K562 (cell line): Measurements from ENCODE around the gene CAPN13. TPM values are rescaled to one million over a fixed set of nuclear protein-coding genes. Genes with fewer than 3 reads are reported as not detected.

Experiments
- ATAC-seq: fragments of 200-7000 bp; cut with Tn5 transposase; 3 replicates; pipeline ENCODE4 v1.9.1; 2020; ENCODE audit warnings: moderate library complexity
- BruUV-seq: library from RNA; stranded (reverse); fragments of 400-500 nt; replicated peaks from 2 replicates; lab custom pipeline; 2021; lab: Mats Ljungman, UMichigan
- CTCF ChIA-PET: fragments of 300-600 bp; formaldehyde crosslinking; extraction: SDS; loops from one replicate; lab custom pipeline; 2021; ENCODE audit warnings: low intra/inter-chr PET ratio; lab: Yijun Ruan, JAX
- POLR2A ChIA-PET: fragments of 300-600, 350-650 bp; sonication (Branson Sonifier 250); formaldehyde crosslinking; extraction: SDS; loops from one replicate; lab custom pipeline; 2021; ENCODE audit warnings: antibody characterized with exemption, inconsistent platforms; lab: Yijun Ruan, JAX
- DNase-seq, 4 experiments: peaks; one replicate each; pipeline versions ENCODE4 v3.0.0 to v3.0.0-alpha.2; 2011 to 2018; ENCODE audit warnings: low spot score in 3 of 4, mixed read lengths in 3 of 4; ENCODE audit errors: extremely low read depth in 1 of 4
- FAIRE-seq: peaks from 2 replicates; lab custom pipeline; 2011; peaks lifted over from hg19 to GRCh38; lab: Jason Lieb, UNC
- H2AFZ ChIP-seq: 2 replicates; pipeline ENCODE4 v1.6.0; 2011; ENCODE audit warnings: low read depth, low read length, control low read depth, inconsistent platforms
- H3K27ac ChIP-seq: fragments of 200-600 bp; 3 replicates; pipeline ENCODE4 v1.8.0; 2011; ENCODE audit warnings: low read depth, mild to moderate bottlenecking, control low read depth, inconsistent platforms, low read length, moderate library complexity, mixed read lengths; ENCODE audit errors: extremely low read depth
- H3K27me3 ChIP-seq, 2 experiments: fragments of 300-600 bp in 1 of 2; 2 replicates in 1 of 2; 3 replicates in 1 of 2; pipeline versions ENCODE4 v1.6.0 to v1.8.0; 2011; ENCODE audit warnings: inconsistent platforms in 2 of 2, low read length in 2 of 2, mild to moderate bottlenecking in 1 of 2, mixed read lengths in 1 of 2, moderate library complexity in 1 of 2; ENCODE audit not compliant: control insufficient read depth in 2 of 2, insufficient read depth in 2 of 2
- H3K36me3 ChIP-seq: fragments of 300-600 bp; 3 replicates; pipeline ENCODE4 v1.8.0; 2011; ENCODE audit warnings: mild to moderate bottlenecking, low read length, inconsistent platforms; ENCODE audit not compliant: control insufficient read depth, insufficient read depth
- H3K4me1 ChIP-seq, 2 experiments: fragments of 200-600 bp in 1 of 2; replicated peaks in 1 of 2; 2 replicates in 1 of 2; 3 replicates in 1 of 2; pipeline versions ENCODE4 v1.5.1 to v1.8.0; 2011; ENCODE audit warnings: inconsistent platforms in 2 of 2, low read length in 2 of 2, mild to moderate bottlenecking in 1 of 2, mixed read lengths in 1 of 2, moderate library complexity in 1 of 2; ENCODE audit not compliant: control insufficient read depth in 2 of 2, insufficient read depth in 2 of 2
- H3K4me2 ChIP-seq: 2 replicates; pipeline ENCODE4 v1.6.1; 2011; ENCODE audit warnings: low read length, control low read depth, inconsistent platforms, mixed read lengths; ENCODE audit not compliant: insufficient read depth
- H3K4me3 ChIP-seq: fragments of 200-600 bp; sonication (generic), shearing (Covaris generic); 2 replicates; pipeline ENCODE4 v1.5.1; 2016; ENCODE audit warnings: control low read depth, inconsistent platforms
- H3K79me2 ChIP-seq: fragments of 200-600 bp; 3 replicates; pipeline ENCODE4 v1.8.0; 2011; ENCODE audit warnings: low read length, inconsistent platforms; ENCODE audit not compliant: control insufficient read depth, insufficient read depth
- H3K9ac ChIP-seq, 2 experiments: 2 replicates each; pipeline versions ENCODE4 v1.6.0 to v1.6.1; 2011; ENCODE audit warnings: low read depth in 2 of 2, low read length in 2 of 2, control low read depth in 1 of 2, inconsistent platforms in 1 of 2, mild to moderate bottlenecking in 1 of 2, mixed read lengths in 1 of 2; ENCODE audit not compliant: insufficient read depth in 1 of 2
- H3K9me1 ChIP-seq: one replicate; pipeline ENCODE4 v1.6.0; 2011; ENCODE audit warnings: inconsistent platforms, mild to moderate bottlenecking, low read length, moderate library complexity; ENCODE audit not compliant: control insufficient read depth, insufficient read depth
- H3K9me3 ChIP-seq: replicated peaks from 2 replicates; pipeline ENCODE4 v1.5.1; 2011; ENCODE audit warnings: low read depth, low read length, inconsistent platforms; ENCODE audit not compliant: control insufficient read depth, insufficient read depth
- H4K20me1 ChIP-seq: replicated peaks from 2 replicates; pipeline ENCODE4 v1.6.1; 2011; ENCODE audit warnings: low read length, inconsistent platforms, mixed read lengths; ENCODE audit not compliant: control insufficient read depth, insufficient read depth
- CEBPB ChIP-seq: fragments of 450-650 bp; IDR thresholded peaks from 2 replicates; pipeline ENCODE4 v1.6.1; 2016; ENCODE audit warnings: missing genetic modification characterization, missing compliant biosample characterization
- HIVEP1 ChIP-seq: fragments of 250-450 bp; sonication (Bioruptor Pico); IDR thresholded peaks from 2 replicates; pipeline ENCODE4 v1.4.0; 2020; ENCODE audit warnings: mild to moderate bottlenecking
- HNRNPK ChIP-seq: fragments of 200-400 bp; formaldehyde crosslinking; IDR thresholded peaks from one replicate; pipeline ENCODE4 v1.6.1; 2018; ENCODE audit warnings: mild to moderate bottlenecking, low read depth, low read length; ENCODE audit not compliant: poor library complexity, severe bottlenecking
- LARP7 ChIP-seq: fragments of 450-650 bp; IDR thresholded peaks from 2 replicates; pipeline ENCODE4 v1.6.1; 2016
- NFYB ChIP-seq: IDR thresholded peaks from 2 replicates; pipeline ENCODE4 v1.6.1; 2011; ENCODE audit warnings: mild to moderate bottlenecking, moderate library complexity; ENCODE audit not compliant: insufficient read length; ENCODE audit errors: extremely low read depth
- NR2C1 ChIP-seq, 2 experiments: fragments of 450-650 bp; IDR thresholded peaks; 2 replicates each; pipeline ENCODE4 v1.6.1; 2017; ENCODE audit warnings: mild to moderate bottlenecking in 2 of 2, antibody characterized with exemption in 1 of 2, inconsistent platforms in 1 of 2, missing compliant biosample characterization in 1 of 2, missing genetic modification characterization in 1 of 2
- TSHZ1 ChIP-seq: fragments of 250-450 bp; sonication (Bioruptor Pico); IDR thresholded peaks from 2 replicates; pipeline ENCODE4 v1.4.0; 2020; ENCODE audit warnings: mild to moderate bottlenecking, moderate library complexity
- U2AF1 ChIP-seq: fragments of 200-400 bp; formaldehyde crosslinking; optimal IDR thresholded peaks from 2 replicates; pipeline ENCODE3; 2017; ENCODE audit warnings: mild to moderate bottlenecking, low read depth, low read length, moderate library complexity
- XRCC4 ChIP-seq: IDR thresholded peaks from one replicate; pipeline ENCODE4 v1.6.1; 2011; ENCODE audit not compliant: insufficient read depth, insufficient read length; ENCODE audit errors: extremely low read depth
- ZNF197 ChIP-seq: fragments of 200-800 bp; sonication (Bioruptor generic); IDR thresholded peaks from 2 replicates; pipeline ENCODE4 v1.6.1; 2016; ENCODE audit warnings: low read depth, missing genetic modification characterization, missing compliant biosample characterization
- ZNF436 ChIP-seq: fragments of 250-450, 450-650 bp; sonication (Bioruptor Pico); formaldehyde crosslinking; IDR thresholded peaks from 2 replicates; pipeline ENCODE4 v1.7.0; 2020; ENCODE audit warnings: mild to moderate bottlenecking
- ZNF764 ChIP-seq: fragments of 250-450 bp; sonication (Bioruptor Pico); IDR thresholded peaks from 2 replicates; pipeline ENCODE4 v1.4.0; 2020; ENCODE audit warnings: low read depth, mild to moderate bottlenecking, moderate library complexity
- WGBS: fragments of 100-300 bp; shearing (Covaris generic); methylation state at CpG from one replicate; pipeline ENCODE4 v1.1.6; 2016; ENCODE audit warnings: low coverage, mixed read lengths; ENCODE audit not compliant: insufficient coverage; ENCODE audit errors: missing lambda C conversion rate; 5-methylcytosine and 5-hydroxymethylcytosine counted together
- in situ Hi-C: fragments of 300-500 bp; cut with MboI; formaldehyde crosslinking; loops from 4 replicates; pipeline ENCODE4 v1.15.0; 2018; ENCODE audit warnings: inconsistent platforms, mixed read lengths
- intact Hi-C: fragments of 100-400 bp; cut with micrococcal nuclease; formaldehyde crosslinking; loops from 2 replicates; pipeline ENCODE4 v1.14.2; 2022
- polyA plus RNA-seq, 8 experiments: library from polyadenylated mRNA; depleted of rRNA in 4 of 8; stranded (reverse) in 5 of 8; unstranded in 3 of 8; fragments of >200 nt; fragmentation: Nextera tagmentation in 2 of 8; fragmentation: Illumina TruSeq in 1 of 8; extraction: Ambion mirVana in 2 of 8; extraction: Trizol in 1 of 8; gene quantifications; 2 replicates each; pipeline versions ENCODE4 v1.2.1 to v1.2.3, GENCODE V29; 2011 to 2014; ENCODE audit warnings: inconsistent platforms in 1 of 8, missing spikeins in 1 of 8
- total RNA-seq, 7 experiments: library from RNA; depleted of rRNA in 6 of 7; stranded (reverse); fragments of >200 nt in 6 of 7; fragmentation: Illumina TruSeq in 2 of 7; extraction: Trizol in 2 of 7; gene quantifications; 2 replicates each; pipeline versions ENCODE4 v1.2.1 to v1.2.3, GENCODE V29; 2011 to 2021; ENCODE audit warnings: low replicate concordance in 1 of 7

The CAPN13 gene
- total and polyA plus RNA-seq, 9 of the 15 experiments (the other 6 are each of a cell fraction or from before 2014, with no cell fraction given) = not detected

GRCh38 chr2:30821960-30822359 is 14.7 kb upstream of the CAPN13 start (continued):
- no peak for TF ChIP-seq TSHZ1
- TF ChIP-seq, all 486 proteins: peak for 0

GRCh38 chr2:30820381-30821055 is 13.3 kb upstream of the CAPN13 start:
- WGBS = 1% methylated on average over 12 of the region's 12 CpGs
- CTCF ChIA-PET = no interaction called here
- no peak for FAIRE-seq

More at GRCh38 chr2:30820381-30821055, 13.3 kb upstream of the CAPN13 start:
- H3K9ac ChIP-seq = no peak overlapping the region
- H4K20me1 ChIP-seq = no peaks in the 10 kb centered on the region
- no TSS peak for BruUV-seq
- H2AFZ ChIP-seq = no peak overlapping the region
- DNase-seq (no peak), ATAC-seq (no peak)
- no peak overlapping the region for H3K27ac ChIP-seq
- intact Hi-C loops = no loop called here
- peaks cover 0 to 5% of the 10 kb centered on the region in 2 experiments; a peak in 1 of 5 replicates for H3K27me3 ChIP-seq
- H3K4me2 ChIP-seq = no peak overlapping the region
- no peaks in the 10 kb centered on the region for H3K36me3 ChIP-seq
- TF ChIP-seq ZNF764 (no peak), ZNF436 (CRISPR knock-in tag) (no peak), U2AF1 (no peak), NR2C1 (IDR thresholded peaks at IDR 0.05) (no peak), NR2C1 (tag; IDR thresholded peaks at IDR 0.05) (no peak), XRCC4 (no peak), HIVEP1 (CRISPR knock-in tag) (no peak), NFYB (no peak), LARP7 (no peak), HNRNPK (no peak), CEBPB (tag) (no peak), ZNF197 (CRISPR knock-in tag) (no peak)
- POLR2A ChIA-PET = interaction anchor here (0.9 kb wide), 1 partner anchor 17 kb away, joined by 3 read pairs; no protein-coding TSS in a partner anchor
- H3K9me1 ChIP-seq = no peaks in the 10 kb centered on the region
- no peaks in the 10 kb centered on the region for H3K4me1 ChIP-seq
- H3K9me3 ChIP-seq = no peaks in the 10 kb centered on the region
- H3K79me2 ChIP-seq = no peaks in the 10 kb centered on the region
- no peak overlapping the region for H3K4me3 ChIP-seq
- in situ Hi-C loops = no loop called here
